IMR-90 (cell line): ENCODE data around the gene SPAG16. TPM values are rescaled to one million over a fixed set of nuclear protein-coding genes. Genes with fewer than 3 reads are reported as not detected.

ENCODE experiments used
- ATAC-seq: fragments of 200-7000 bp; cut with Tn5 transposase; 2 replicates; pipeline ENCODE4 v1.9.1; 2020; ENCODE audit warnings: low read depth, mild to moderate bottlenecking, moderate library complexity
- BruUV-seq: library from RNA; stranded (reverse); fragments of 400-500 nt; replicated peaks from 2 replicates; lab custom pipeline; 2021; lab: Mats Ljungman, UMichigan
- CTCF ChIA-PET: fragments of 300-600 bp; formaldehyde crosslinking; extraction: SDS; loops from one replicate; lab custom pipeline; 2021; ENCODE audit warnings: antibody characterized with exemption; lab: Yijun Ruan, JAX
- POLR2A ChIA-PET: fragments of 300-600 bp; sonication (Branson Sonifier 250); formaldehyde crosslinking; loops from one replicate; lab custom pipeline; 2022; ENCODE audit warnings: antibody characterized with exemption; ENCODE audit not compliant: unreplicated experiment; lab: Charles Lee
- DNase-seq: peaks from one replicate; pipeline ENCODE4 v3.0.0; 2013
- H2AFZ ChIP-seq: replicated peaks from 2 replicates; pipeline ENCODE3; 2013; ENCODE audit warnings: low read length, mild to moderate bottlenecking; ENCODE audit not compliant: poor library complexity
- H2AK5ac ChIP-seq: 2 replicates; pipeline ENCODE4 v1.6.1; 2013; ENCODE audit warnings: low read depth, low read length, inconsistent platforms
- H2AK9ac ChIP-seq: replicated peaks from 2 replicates; pipeline ENCODE3; 2013; ENCODE audit warnings: mild to moderate bottlenecking, low read depth, low read length, moderate library complexity; ENCODE audit not compliant: poor library complexity
- H2BK120ac ChIP-seq: 2 replicates; pipeline ENCODE4 v1.6.1; 2013; ENCODE audit warnings: low read depth, low read length, inconsistent platforms
- H2BK15ac ChIP-seq: 3 replicates; pipeline ENCODE4 v1.6.1; 2013; ENCODE audit warnings: low read depth, low read length, inconsistent platforms
- H2BK20ac ChIP-seq: 2 replicates; pipeline ENCODE4 v1.6.1; 2013; ENCODE audit warnings: low read depth, mild to moderate bottlenecking, inconsistent platforms, low read length, moderate library complexity
- H2BK5ac ChIP-seq: 2 replicates; pipeline ENCODE4 v1.6.1; 2013; ENCODE audit warnings: mild to moderate bottlenecking, low read depth, low read length, inconsistent platforms; ENCODE audit not compliant: poor library complexity, severe bottlenecking
- H3K14ac ChIP-seq: replicated peaks from 2 replicates; pipeline ENCODE4 v1.6.1; 2013; ENCODE audit warnings: low read depth, low read length, inconsistent platforms
- H3K18ac ChIP-seq: 2 replicates; pipeline ENCODE4 v1.6.1; 2013; ENCODE audit warnings: low read depth, low read length, control low read depth
- H3K23ac ChIP-seq: 2 replicates; pipeline ENCODE4 v1.6.1; 2013; ENCODE audit warnings: low read depth, low read length, inconsistent platforms
- H3K27ac ChIP-seq: 2 replicates; pipeline ENCODE4 v1.5.1; 2013; ENCODE audit warnings: mild to moderate bottlenecking, control low read depth, low read length; ENCODE audit not compliant: insufficient read depth
- H3K27me3 ChIP-seq: 2 replicates; pipeline ENCODE4 v1.6.1; 2013; ENCODE audit warnings: low read length; ENCODE audit not compliant: control insufficient read depth, insufficient read depth
- H3K36me3 ChIP-seq: 2 replicates; pipeline ENCODE4 v1.6.1; 2013; ENCODE audit warnings: low read length, mixed read lengths; ENCODE audit not compliant: control insufficient read depth, insufficient read depth
- H3K4ac ChIP-seq: 2 replicates; pipeline ENCODE4 v1.6.1; 2013; ENCODE audit warnings: low read depth, low read length, inconsistent platforms
- H3K4me1 ChIP-seq: 2 replicates; pipeline ENCODE4 v1.6.1; 2013; ENCODE audit warnings: low read length, mixed read lengths; ENCODE audit not compliant: control insufficient read depth, insufficient read depth
- H3K4me2 ChIP-seq: 2 replicates; pipeline ENCODE4 v1.6.1; 2013; ENCODE audit warnings: low read depth, mild to moderate bottlenecking, control low read depth, low read length, moderate library complexity
- H3K4me3 ChIP-seq: 2 replicates; pipeline ENCODE4 v1.5.1; 2013; ENCODE audit warnings: low read depth, mild to moderate bottlenecking, control low read depth, low read length, moderate library complexity; ENCODE audit not compliant: insufficient read depth
- H3K56ac ChIP-seq: 2 replicates; pipeline ENCODE4 v1.6.1; 2013; ENCODE audit warnings: low read length, inconsistent platforms; ENCODE audit not compliant: insufficient read depth; ENCODE audit errors: extremely low read depth
- H3K79me1 ChIP-seq, 2 experiments: 2 replicates each; pipeline ENCODE4 v1.6.1; 2013; ENCODE audit warnings: low read length in 2 of 2, inconsistent platforms in 1 of 2, low read depth in 1 of 2
- H3K9ac ChIP-seq: 2 replicates; pipeline ENCODE4 v1.6.1; 2013; ENCODE audit warnings: low read depth, low read length, control low read depth
- H3K9me1 ChIP-seq: 2 replicates; pipeline ENCODE4 v1.6.1; 2013; ENCODE audit warnings: low read length, inconsistent platforms; ENCODE audit not compliant: insufficient read depth
- H3K9me3 ChIP-seq: 2 replicates; pipeline ENCODE4 v1.6.1; 2013; ENCODE audit warnings: low read length; ENCODE audit not compliant: control insufficient read depth, insufficient read depth
- H4K20me1 ChIP-seq: 2 replicates; pipeline ENCODE4 v1.6.1; 2013; ENCODE audit warnings: low read length, inconsistent platforms; ENCODE audit not compliant: insufficient read depth
- H4K5ac ChIP-seq: 2 replicates; pipeline ENCODE4 v1.6.1; 2013; ENCODE audit warnings: mild to moderate bottlenecking, low read depth, low read length, control low read depth
- H4K8ac ChIP-seq, 2 experiments: 2 replicates each; pipeline ENCODE4 v1.6.1; 2013; ENCODE audit warnings: low read depth in 2 of 2, low read length in 2 of 2, control low read depth in 1 of 2, inconsistent platforms in 1 of 2
- H4K91ac ChIP-seq: 2 replicates; pipeline ENCODE4 v1.6.1; 2013; ENCODE audit warnings: low read depth, low read length, inconsistent platforms; ENCODE audit not compliant: insufficient read depth
- BHLHE40 ChIP-seq: fragments of 150-350 bp; IDR thresholded peaks from 2 replicates; pipeline ENCODE4 v1.6.1; 2016; ENCODE audit warnings: mild to moderate bottlenecking, low read depth, low read length
- CEBPB ChIP-seq: IDR thresholded peaks from 2 replicates; pipeline ENCODE4 v1.6.1; 2012; ENCODE audit warnings: low read depth, low read length, improper control_type of control experiment
- CHD1 ChIP-seq: IDR thresholded peaks from 2 replicates; pipeline ENCODE4 v1.6.1; 2012; ENCODE audit warnings: low read depth, low read length, improper control_type of control experiment
- FOS ChIP-seq: fragments of 150-350 bp; IDR thresholded peaks from 2 replicates; pipeline ENCODE4 v1.6.1; 2016; ENCODE audit warnings: low read depth, low read length
- MAFK ChIP-seq: IDR thresholded peaks from 2 replicates; pipeline ENCODE4 v1.6.1; 2012; ENCODE audit warnings: low read depth, low read length, improper control_type of control experiment
- MAZ ChIP-seq: IDR thresholded peaks from 2 replicates; pipeline ENCODE4 v1.6.1; 2012; ENCODE audit warnings: low read depth, mild to moderate bottlenecking, low read length, improper control_type of control experiment, moderate library complexity, borderline replicate concordance
- MXI1 ChIP-seq: IDR thresholded peaks from 2 replicates; pipeline ENCODE4 v1.6.1; 2012; ENCODE audit warnings: low read depth, mild to moderate bottlenecking, low read length, moderate library complexity, borderline replicate concordance
- NFE2L2 ChIP-seq: fragments of 150-350 bp; IDR thresholded peaks from 2 replicates; pipeline ENCODE4 v1.6.1; 2016; ENCODE audit warnings: low read depth, mild to moderate bottlenecking, low read length
- POLR2A ChIP-seq: IDR thresholded peaks from 2 replicates; pipeline ENCODE4 v1.6.1; 2012; ENCODE audit warnings: mild to moderate bottlenecking, low read depth, low read length
- RAD21 ChIP-seq: IDR thresholded peaks from 2 replicates; pipeline ENCODE4 v1.6.1; 2012; ENCODE audit warnings: low read length, improper control_type of control experiment
- RCOR1 ChIP-seq: IDR thresholded peaks from 2 replicates; pipeline ENCODE4 v1.6.1; 2012; ENCODE audit warnings: mild to moderate bottlenecking, low read length, improper control_type of control experiment; ENCODE audit not compliant: insufficient replicate concordance
- RFX5 ChIP-seq: IDR thresholded peaks from 2 replicates; pipeline ENCODE4 v1.8.0; 2012; ENCODE audit warnings: low read depth, mild to moderate bottlenecking, low read length, moderate library complexity
- SMC3 ChIP-seq: fragments of 150-350 bp; IDR thresholded peaks from 2 replicates; pipeline ENCODE4 v1.6.1; 2016; ENCODE audit warnings: low read depth, mild to moderate bottlenecking, antibody characterized with exemption, low read length, moderate library complexity
- USF2 ChIP-seq: fragments of 150-350 bp; IDR thresholded peaks from 2 replicates; pipeline ENCODE4 v1.6.1; 2017; ENCODE audit warnings: mild to moderate bottlenecking, antibody characterized with exemption, low read length, low read depth
- WGBS, 2 experiments: methylation state at CpG; one replicate each; pipeline versions ENCODE4 v1.1.5 to v1.1.7; 2013; ENCODE audit warnings: missing lambda C conversion rate in 2 of 2; ENCODE audit not compliant: insufficient read length in 1 of 2; ENCODE audit errors: extremely low coverage in 2 of 2; 5-methylcytosine and 5-hydroxymethylcytosine counted together
- dilution Hi-C: fragments of 300-500 bp; cut with HindIII; formaldehyde crosslinking; loops from one replicate; pipeline ENCODE4 v1.14.3; 2018; ENCODE audit warnings: low sequenced_read_pairs; ENCODE audit not compliant: unreplicated experiment
- in situ Hi-C: fragments of 300-500 bp; cut with MboI; formaldehyde crosslinking; loops from 3 replicates; pipeline ENCODE4 v1.14.3; 2019; ENCODE audit warnings: low sequenced_read_pairs, inconsistent platforms, mixed read lengths
- intact Hi-C: fragments of 100-400 bp; cut with micrococcal nuclease; formaldehyde crosslinking; loops from 2 replicates; pipeline ENCODE4 v1.10.0; 2022
- polyA plus RNA-seq, 3 experiments: library from polyadenylated mRNA; depleted of rRNA; stranded (reverse); fragments of >200 nt; gene quantifications; 2 replicates each; pipeline ENCODE4 v1.2.3, GENCODE V29; 2012; ENCODE audit warnings: low replicate concordance in 1 of 3
- total RNA-seq: library from RNA; depleted of rRNA; stranded (reverse); fragments of >200 nt; gene quantifications from 2 replicates; pipeline ENCODE4 v1.2.3, GENCODE V29; 2012
- TF ChIP-seq, protein P1 (sequence below): conservative IDR thresholded peaks from 2 replicates; pipeline ENCODE4 v1.5.1; 2012; ENCODE audit warnings: mild to moderate bottlenecking, low read depth, low read length, improper control_type of control experiment
- TF ChIP-seq, protein P2 (sequence below): fragments of 150-350 bp; IDR thresholded peaks from 2 replicates; pipeline ENCODE4 v1.6.1; 2016; ENCODE audit warnings: low read depth, mild to moderate bottlenecking, low read length, moderate library complexity, borderline replicate concordance

SPAG16 gene
- total and polyA plus RNA-seq, 2 of the 4 experiments (the other 2 are of a cell fraction), result 7.3 to 13.5 TPM

DNA sequence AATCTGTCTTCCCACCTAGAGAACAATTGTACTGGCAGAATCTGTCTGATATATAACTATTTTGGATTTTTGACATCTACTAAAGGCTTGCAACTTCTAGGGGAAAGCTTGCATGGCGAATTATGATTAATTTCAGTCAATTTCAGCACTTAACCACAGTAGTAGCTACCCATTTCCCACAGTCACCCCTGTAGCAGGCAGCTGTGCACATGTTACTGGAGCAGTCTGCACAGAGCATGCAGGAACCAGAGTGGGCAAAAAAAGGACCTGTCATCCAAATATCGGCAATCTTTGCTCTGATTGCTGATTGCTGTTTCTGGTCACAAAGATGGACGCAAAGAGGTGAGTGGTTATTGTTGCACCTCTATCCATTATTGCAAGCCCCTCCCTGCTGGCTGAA lies 473.3 kb downstream of the SPAG16 start:
- no peak overlapping the region for H3K4me2 ChIP-seq
- no peak overlapping the region for H3K9ac ChIP-seq
- no peak overlapping the region for H2BK20ac ChIP-seq
- H3K14ac ChIP-seq, result no peak overlapping the region
- no peaks in the 10 kb centered on the region for H3K9me3 ChIP-seq
- H2BK15ac ChIP-seq, result no peak overlapping the region
- no peaks in the 10 kb centered on the region for H3K27me3 ChIP-seq
- no peak overlapping the region for H2AK5ac ChIP-seq
- H3K4me3 ChIP-seq, result no peak overlapping the region
- no peak overlapping the region for H3K23ac ChIP-seq
- H3K36me3 ChIP-seq, result no peaks in the 10 kb centered on the region
- H2BK120ac ChIP-seq, result no peak overlapping the region
- no peak for ATAC-seq
- H3K79me1 ChIP-seq, result no peaks in the 10 kb centered on the region
- no peak overlapping the region for H4K8ac ChIP-seq
- no peak overlapping the region for H2AFZ ChIP-seq
- intact Hi-C loops (no loop called here), in situ Hi-C loops (no loop called here), dilution Hi-C loops (no loop called here)
- H3K9me1 ChIP-seq, result no peaks in the 10 kb centered on the region
- no peak overlapping the region for H4K91ac ChIP-seq
- TF ChIP-seq CHD1 (no peak), BHLHE40 (no peak), RAD21 (no peak), USF2 (no peak), SMC3 (no peak), MAZ (no peak), RFX5 (no peak), MXI1 (no peak), POLR2A (no peak), MAFK (no peak), RCOR1 (no peak), NFE2L2 (no peak), CEBPB (no peak), FOS (no peak)
- TF ChIP-seq, protein P1, sequence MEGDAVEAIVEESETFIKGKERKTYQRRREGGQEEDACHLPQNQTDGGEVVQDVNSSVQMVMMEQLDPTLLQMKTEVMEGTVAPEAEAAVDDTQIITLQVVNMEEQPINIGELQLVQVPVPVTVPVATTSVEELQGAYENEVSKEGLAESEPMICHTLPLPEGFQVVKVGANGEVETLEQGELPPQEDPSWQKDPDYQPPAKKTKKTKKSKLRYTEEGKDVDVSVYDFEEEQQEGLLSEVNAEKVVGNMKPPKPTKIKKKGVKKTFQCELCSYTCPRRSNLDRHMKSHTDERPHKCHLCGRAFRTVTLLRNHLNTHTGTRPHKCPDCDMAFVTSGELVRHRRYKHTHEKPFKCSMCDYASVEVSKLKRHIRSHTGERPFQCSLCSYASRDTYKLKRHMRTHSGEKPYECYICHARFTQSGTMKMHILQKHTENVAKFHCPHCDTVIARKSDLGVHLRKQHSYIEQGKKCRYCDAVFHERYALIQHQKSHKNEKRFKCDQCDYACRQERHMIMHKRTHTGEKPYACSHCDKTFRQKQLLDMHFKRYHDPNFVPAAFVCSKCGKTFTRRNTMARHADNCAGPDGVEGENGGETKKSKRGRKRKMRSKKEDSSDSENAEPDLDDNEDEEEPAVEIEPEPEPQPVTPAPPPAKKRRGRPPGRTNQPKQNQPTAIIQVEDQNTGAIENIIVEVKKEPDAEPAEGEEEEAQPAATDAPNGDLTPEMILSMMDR, result no peak
- TF ChIP-seq, protein P2, sequence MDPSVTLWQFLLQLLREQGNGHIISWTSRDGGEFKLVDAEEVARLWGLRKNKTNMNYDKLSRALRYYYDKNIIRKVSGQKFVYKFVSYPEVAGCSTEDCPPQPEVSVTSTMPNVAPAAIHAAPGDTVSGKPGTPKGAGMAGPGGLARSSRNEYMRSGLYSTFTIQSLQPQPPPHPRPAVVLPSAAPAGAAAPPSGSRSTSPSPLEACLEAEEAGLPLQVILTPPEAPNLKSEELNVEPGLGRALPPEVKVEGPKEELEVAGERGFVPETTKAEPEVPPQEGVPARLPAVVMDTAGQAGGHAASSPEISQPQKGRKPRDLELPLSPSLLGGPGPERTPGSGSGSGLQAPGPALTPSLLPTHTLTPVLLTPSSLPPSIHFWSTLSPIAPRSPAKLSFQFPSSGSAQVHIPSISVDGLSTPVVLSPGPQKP, result no peak
- no peaks in the 10 kb centered on the region for H4K20me1 ChIP-seq
- H2BK5ac ChIP-seq, result no peak overlapping the region
- no peak overlapping the region for H2AK9ac ChIP-seq
- H3K18ac ChIP-seq, result no peak overlapping the region
- DNase-seq, result no peak
- H4K5ac ChIP-seq, result no peak overlapping the region
- no peak overlapping the region for H3K4ac ChIP-seq
- no peaks in the 10 kb centered on the region for H3K4me1 ChIP-seq
- no CpG with 5 or more reads among the region's 3 CpGs for WGBS, 2 experiments
- ChIA-PET POLR2A (interaction anchor here (0.7 kb wide), 1 partner anchor 281 kb away, joined by 3 read pairs; no protein-coding TSS in a partner anchor), CTCF (no interaction called here)
- no TSS peak for BruUV-seq
- no peak overlapping the region for H3K56ac ChIP-seq
- H3K27ac ChIP-seq, result no peak overlapping the region
